H9 (cell line): ENCODE data around the gene CDK15. TPM values are rescaled to one million over a fixed set of nuclear protein-coding genes. Genes with fewer than 3 reads are reported as not detected.

Source experiments
- DNase-seq: peaks from one replicate; pipeline ENCODE4 v3.0.0-alpha.2; 2017
- H2AFZ ChIP-seq: one replicate; pipeline ENCODE4 v1.6.1; 2013; ENCODE audit warnings: mild to moderate bottlenecking, low read length, control low read depth, moderate library complexity
- H2AK5ac ChIP-seq: 2 replicates; pipeline ENCODE4 v1.6.1; 2013; ENCODE audit warnings: low read length, control low read depth, mixed read lengths; ENCODE audit not compliant: insufficient read length
- H2BK120ac ChIP-seq: one replicate; pipeline ENCODE4 v1.6.1; 2013; ENCODE audit warnings: low read depth, mild to moderate bottlenecking, low read length, control low read depth, inconsistent platforms; ENCODE audit not compliant: poor library complexity, severe bottlenecking
- H2BK12ac ChIP-seq: 2 replicates; pipeline ENCODE4 v1.6.1; 2013; ENCODE audit warnings: low read length, control low read depth, mixed read lengths, low read depth; ENCODE audit not compliant: insufficient read length
- H2BK15ac ChIP-seq: 2 replicates; pipeline ENCODE4 v1.6.1; 2013; ENCODE audit warnings: low read depth, low read length, control low read depth
- H2BK20ac ChIP-seq: one replicate; pipeline ENCODE4 v1.6.1; 2013; ENCODE audit warnings: low read depth, mild to moderate bottlenecking, low read length, control low read depth, inconsistent platforms; ENCODE audit not compliant: poor library complexity, severe bottlenecking
- H2BK5ac ChIP-seq: 2 replicates; pipeline ENCODE4 v1.6.1; 2013; ENCODE audit warnings: low read length, control low read depth, mixed read lengths; ENCODE audit not compliant: insufficient read length
- H3K14ac ChIP-seq: 2 replicates; pipeline ENCODE4 v1.6.1; 2013; ENCODE audit warnings: low read length, control low read depth; ENCODE audit not compliant: insufficient read depth
- H3K18ac ChIP-seq: 2 replicates; pipeline ENCODE4 v1.6.1; 2013; ENCODE audit warnings: low read depth, mild to moderate bottlenecking, mixed read lengths, low read length, control low read depth; ENCODE audit not compliant: insufficient read length
- H3K23ac ChIP-seq: 2 replicates; pipeline ENCODE4 v1.6.1; 2013; ENCODE audit warnings: low read length, control low read depth, mixed read lengths, low read depth; ENCODE audit not compliant: insufficient read length
- H3K23me2 ChIP-seq: 2 replicates; pipeline ENCODE4 v1.6.1; 2013; ENCODE audit warnings: low read depth, mild to moderate bottlenecking, mixed read lengths, low read length, control low read depth; ENCODE audit not compliant: insufficient read length, poor library complexity, severe bottlenecking
- H3K27ac ChIP-seq: 2 replicates; pipeline ENCODE4 v1.5.1; 2013; ENCODE audit warnings: low read length, control low read depth, mixed read lengths, low read depth; ENCODE audit not compliant: insufficient read length
- H3K27me3 ChIP-seq: 2 replicates; pipeline ENCODE4 v1.6.1; 2013; ENCODE audit warnings: low read length, control low read depth, inconsistent platforms; ENCODE audit not compliant: insufficient read depth
- H3K4ac ChIP-seq: 2 replicates; pipeline ENCODE4 v1.6.1; 2013; ENCODE audit warnings: low read depth, mild to moderate bottlenecking, control low read depth, inconsistent platforms, low read length, moderate library complexity
- H3K4me1 ChIP-seq: 2 replicates; pipeline ENCODE4 v1.6.1; 2013; ENCODE audit warnings: low read length, control low read depth, inconsistent platforms; ENCODE audit not compliant: insufficient read depth
- H3K4me2 ChIP-seq: 2 replicates; pipeline ENCODE4 v1.6.1; 2013; ENCODE audit warnings: low read length, control low read depth, mixed read lengths; ENCODE audit not compliant: insufficient read length, insufficient read depth
- H3K56ac ChIP-seq: 2 replicates; pipeline ENCODE4 v1.6.1; 2013; ENCODE audit warnings: low read depth, mild to moderate bottlenecking, mixed read lengths, low read length, control low read depth; ENCODE audit not compliant: insufficient read length
- H3K79me1 ChIP-seq: 2 replicates; pipeline ENCODE4 v1.6.1; 2013; ENCODE audit warnings: low read depth, mild to moderate bottlenecking, moderate library complexity, low read length, control low read depth, inconsistent platforms; ENCODE audit not compliant: insufficient read depth, poor library complexity, severe bottlenecking
- H3K79me2 ChIP-seq: 2 replicates; pipeline ENCODE4 v1.6.1; 2013; ENCODE audit warnings: low read length, control low read depth, inconsistent platforms; ENCODE audit not compliant: insufficient read depth
- H3K9ac ChIP-seq: 2 replicates; pipeline ENCODE4 v1.6.1; 2013; ENCODE audit warnings: low read length, control low read depth, mixed read lengths; ENCODE audit not compliant: insufficient read length; ENCODE audit errors: extremely low read depth
- H3K9me3 ChIP-seq: one replicate; pipeline ENCODE4 v1.6.1; 2013; ENCODE audit warnings: low read depth, low read length, inconsistent platforms; ENCODE audit not compliant: control insufficient read depth
- H3T11ph ChIP-seq: one replicate; pipeline ENCODE4 v1.6.1; 2013; ENCODE audit warnings: mild to moderate bottlenecking, low read length, control low read depth, inconsistent platforms
- H4K20me1 ChIP-seq: one replicate; pipeline ENCODE4 v1.6.1; 2013; ENCODE audit not compliant: control insufficient read depth, insufficient read length, insufficient read depth
- H4K5ac ChIP-seq: 2 replicates; pipeline ENCODE4 v1.6.1; 2013; ENCODE audit warnings: low read depth, mild to moderate bottlenecking, mixed read lengths, low read length, control low read depth; ENCODE audit not compliant: insufficient read length
- H4K8ac ChIP-seq: replicated peaks from 2 replicates; pipeline ENCODE4 v1.6.1; 2013; ENCODE audit warnings: low read length, control low read depth, mixed read lengths, low read depth; ENCODE audit not compliant: insufficient read length
- H4K91ac ChIP-seq: 2 replicates; pipeline ENCODE4 v1.6.1; 2013; ENCODE audit warnings: low read depth, mild to moderate bottlenecking, moderate library complexity, mixed read lengths, low read length, control low read depth; ENCODE audit not compliant: insufficient read length
- H3K27ac Mint-ChIP-seq, 3 experiments: 2 replicates in 2 of 3; 3 replicates in 1 of 3; pipeline ENCODE4 v1.8.0; 2020 to 2021; ENCODE audit warnings: mixed read lengths in 3 of 3, mild to moderate bottlenecking in 1 of 3, moderate library complexity in 1 of 3
- H3K27me3 Mint-ChIP-seq: 2 replicates; pipeline ENCODE4 v1.8.0; 2021; ENCODE audit warnings: low read depth, mild to moderate bottlenecking, moderate library complexity, mixed read lengths
- H3K36me3 Mint-ChIP-seq, 3 experiments: 2 replicates in 2 of 3; 3 replicates in 1 of 3; pipeline ENCODE4 v1.8.0; 2020 to 2021; ENCODE audit warnings: low read depth in 3 of 3, mixed read lengths in 3 of 3; ENCODE audit not compliant: insufficient read depth in 1 of 3
- H3K4me1 Mint-ChIP-seq, 2 experiments: 2 replicates each; pipeline ENCODE4 v1.8.0; 2020; ENCODE audit warnings: mixed read lengths in 2 of 2
- H3K4me3 Mint-ChIP-seq, 2 experiments: 2 replicates in 1 of 2; 3 replicates in 1 of 2; pipeline ENCODE4 v1.8.0; 2020 to 2021; ENCODE audit warnings: mild to moderate bottlenecking in 2 of 2, mixed read lengths in 2 of 2, moderate library complexity in 1 of 2
- H3K9me3 Mint-ChIP-seq, 2 experiments: 2 replicates in 1 of 2; 3 replicates in 1 of 2; pipeline ENCODE4 v1.8.0; 2020; ENCODE audit warnings: mild to moderate bottlenecking in 2 of 2, mixed read lengths in 2 of 2, moderate library complexity in 1 of 2
- CTCF ChIP-seq: fragments of 200-600 bp; sonication (generic); conservative IDR thresholded peaks from 3 replicates; pipeline ENCODE4 v1.8.0; 2021; ENCODE audit warnings: antibody characterized with exemption, mild to moderate bottlenecking
- WGBS: extraction: QIAGEN DNeasy Blood & Tissue Kit; methylation state at CpG from one replicate; pipeline ENCODE4 v1.1.7; 2013; ENCODE audit warnings: missing lambda C conversion rate, low lambda C conversion rate, mixed read lengths; ENCODE audit not compliant: insufficient read length; ENCODE audit errors: extremely low coverage; 5-methylcytosine and 5-hydroxymethylcytosine counted together
- total RNA-seq: library from RNA; stranded (reverse); gene quantifications from 2 replicates; pipeline ENCODE4 v1.2.1, GENCODE V29; 2021

Gene CDK15
- total RNA-seq, 1 experiment from 2014 or later: not detected

- no peak overlapping the region for H2BK120ac ChIP-seq
- peaks cover 2% of the 10 kb centered on the region; the same call in 1 of the 2 replicates for H3K4me1 ChIP-seq
- no peak overlapping the region for H3K4ac ChIP-seq
- H2BK20ac ChIP-seq: no peak overlapping the region
- Mint-ChIP-seq H3K4me3 (no peak overlapping the region; a peak in 1 of 5 replicates), H3K4me1 (peaks cover 22 to 23% of the 10 kb centered on the region in 2 experiments), H3K27ac (peak overlapping the region in 1 of 3 experiments; percentile 33; a peak in 1 of 7 replicates), H3K36me3 (no peaks in the 10 kb centered on the region; a peak in 1 of 7 replicates), H3K9me3 (no peaks in the 10 kb centered on the region; a peak in 1 of 5 replicates), H3K27me3 (no peaks in the 10 kb centered on the region)
- H3K23me2 ChIP-seq: no peaks in the 10 kb centered on the region
- no peak overlapping the region for H3T11ph ChIP-seq
- H2BK15ac ChIP-seq: no peak overlapping the region
- H3K27ac ChIP-seq: no peak overlapping the region
- no CpG with 5 or more reads among the region's 5 CpGs for WGBS
- no peak overlapping the region for H2AK5ac ChIP-seq
- no peak overlapping the region for H2AFZ ChIP-seq
- TF ChIP-seq CTCF: no peak
- no peak overlapping the region for H3K23ac ChIP-seq
- no peaks in the 10 kb centered on the region for H3K79me1 ChIP-seq
- no peak overlapping the region for H2BK12ac ChIP-seq
- no peak overlapping the region for H4K5ac ChIP-seq
- no peak overlapping the region for H3K56ac ChIP-seq
- H3K9ac ChIP-seq: no peak overlapping the region
- H3K4me2 ChIP-seq: no peak overlapping the region
- no peak overlapping the region for H4K91ac ChIP-seq
- no peaks in the 10 kb centered on the region for H3K9me3 ChIP-seq
- H3K27me3 ChIP-seq: no peaks in the 10 kb centered on the region
- H4K20me1 ChIP-seq: no peaks in the 10 kb centered on the region
- no peak overlapping the region for H4K8ac ChIP-seq
- H3K18ac ChIP-seq: no peak overlapping the region
- no peaks in the 10 kb centered on the region for H3K79me2 ChIP-seq
- no peak for DNase-seq
- no peak overlapping the region for H2BK5ac ChIP-seq
- no peak overlapping the region for H3K14ac ChIP-seq
These were observed 60.5 kb downstream of the CDK15 start for GRCh38 chr2:201866643-201867473.
